ENCODE data around the gene TEAD1.

The TEAD1 gene

DNA sequence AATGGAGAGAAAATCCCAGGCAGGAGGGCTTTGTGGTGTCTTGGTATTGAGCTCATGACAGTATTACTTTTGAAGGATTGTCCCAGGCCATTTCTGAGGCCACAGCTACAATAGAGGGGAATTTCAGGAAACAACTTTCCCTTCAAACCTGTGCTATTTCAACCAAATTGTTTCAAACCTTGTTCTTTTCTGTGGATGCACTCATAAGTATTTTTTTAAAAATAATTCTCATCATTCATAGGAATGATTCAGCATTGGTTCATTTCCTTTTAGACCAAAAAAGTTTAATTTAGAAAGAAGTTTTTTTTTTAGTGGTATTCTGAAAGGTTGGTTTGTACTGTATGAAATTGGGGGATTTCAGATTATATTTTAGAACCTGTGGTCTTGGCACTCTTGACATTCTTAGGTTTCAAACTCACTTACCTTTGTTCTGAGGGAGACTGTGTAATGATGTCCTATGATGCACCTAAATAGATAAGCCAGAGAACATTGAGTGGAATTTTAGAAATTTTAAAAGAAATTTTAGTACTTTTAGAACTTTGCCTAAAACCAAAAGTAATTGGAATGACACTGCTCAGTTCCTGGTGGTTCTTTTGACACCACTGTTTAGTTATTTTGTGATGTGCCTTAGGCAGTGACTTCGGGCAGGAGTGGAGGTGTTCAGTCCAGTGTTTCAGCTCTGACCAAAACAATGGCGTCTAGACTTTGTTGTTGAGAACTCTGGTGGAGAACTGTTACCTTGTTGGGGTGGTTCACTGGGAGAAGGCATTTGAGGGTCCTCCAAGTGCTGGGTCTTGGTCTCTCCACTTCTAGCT, 12.2 kb downstream of the TEAD1 start:
- no peak for DNase-seq (ENCODE audit: low spot score)

DNA sequence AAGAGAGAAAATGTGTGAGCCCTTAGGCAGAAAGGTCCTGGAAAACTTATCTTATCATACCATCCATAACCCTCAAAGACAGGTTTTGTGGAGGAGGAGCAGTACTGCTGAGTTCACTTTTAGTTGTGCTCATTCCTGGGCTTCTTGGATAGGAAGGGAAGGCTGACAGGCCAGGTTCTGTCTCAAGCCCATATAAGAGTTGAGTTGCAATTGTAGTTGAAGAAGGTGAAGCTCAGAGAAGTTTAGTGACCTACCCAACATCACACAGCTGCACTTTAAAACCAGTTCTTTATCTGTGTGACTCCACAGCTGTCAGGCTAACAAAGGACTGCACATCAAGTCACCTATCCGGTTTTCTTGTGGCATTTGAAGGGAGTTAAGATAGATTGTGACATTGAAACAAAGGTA, 13.0 kb downstream of the TEAD1 start:
- no peak for DNase-seq (ENCODE audit: low spot score)

DNA sequence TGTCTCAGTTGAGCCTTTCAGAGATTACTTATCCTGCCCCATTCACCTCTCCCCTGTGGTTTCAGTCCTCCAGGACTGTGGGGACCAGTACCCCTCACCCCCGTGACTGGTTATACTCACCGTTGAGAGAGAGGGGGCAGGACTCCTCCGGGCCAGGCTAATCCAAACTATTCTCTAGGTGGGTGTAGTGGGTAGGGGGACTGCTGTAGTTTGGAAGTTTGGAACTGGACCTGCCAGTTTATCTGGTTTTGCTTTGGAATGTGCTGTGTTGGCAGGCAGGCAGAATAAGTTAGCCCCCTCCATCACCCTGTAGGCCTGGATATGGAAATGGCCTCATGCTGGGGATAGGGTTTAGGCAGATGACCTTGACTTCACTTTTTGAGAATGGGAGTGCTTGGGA, 13.5 kb downstream of the TEAD1 start:
- DNase-seq (ENCODE audit: low spot score) = no peak

DNA sequence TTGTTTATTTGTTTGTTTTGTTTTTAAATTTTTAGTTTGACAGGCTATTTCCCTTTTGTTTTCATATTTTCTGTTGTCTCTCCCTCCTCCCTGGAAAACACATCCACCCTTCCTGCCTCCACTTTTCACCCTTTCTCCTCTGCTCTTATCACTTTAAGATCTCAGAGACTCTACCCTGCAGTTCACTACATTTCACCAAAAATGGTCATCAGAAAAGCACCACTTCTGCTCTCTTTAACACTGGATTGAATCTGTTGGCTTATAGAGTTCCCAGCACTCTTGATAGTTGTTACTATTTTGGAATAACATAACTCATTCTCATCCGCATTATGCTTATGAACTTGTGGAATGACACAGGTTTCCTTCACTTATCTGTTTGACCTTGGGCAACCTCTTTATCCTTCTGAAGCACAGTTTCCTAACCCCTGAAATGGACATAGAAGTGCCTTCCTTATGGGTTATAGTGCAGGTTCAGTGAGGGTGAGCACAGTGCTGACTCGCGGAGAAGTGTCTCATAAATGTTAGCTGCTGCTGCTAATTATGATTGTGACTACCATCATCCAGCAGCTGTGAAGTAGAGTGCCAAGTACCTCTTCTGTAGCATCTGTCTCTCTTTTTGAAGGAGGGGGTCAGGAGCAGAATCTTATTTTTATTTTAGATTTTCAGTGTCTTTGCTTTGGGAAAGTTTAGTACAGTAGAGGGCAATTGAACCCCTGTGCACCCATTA, 15.0 kb downstream of the TEAD1 start:
- no peak for DNase-seq (ENCODE audit: low spot score)

DNA sequence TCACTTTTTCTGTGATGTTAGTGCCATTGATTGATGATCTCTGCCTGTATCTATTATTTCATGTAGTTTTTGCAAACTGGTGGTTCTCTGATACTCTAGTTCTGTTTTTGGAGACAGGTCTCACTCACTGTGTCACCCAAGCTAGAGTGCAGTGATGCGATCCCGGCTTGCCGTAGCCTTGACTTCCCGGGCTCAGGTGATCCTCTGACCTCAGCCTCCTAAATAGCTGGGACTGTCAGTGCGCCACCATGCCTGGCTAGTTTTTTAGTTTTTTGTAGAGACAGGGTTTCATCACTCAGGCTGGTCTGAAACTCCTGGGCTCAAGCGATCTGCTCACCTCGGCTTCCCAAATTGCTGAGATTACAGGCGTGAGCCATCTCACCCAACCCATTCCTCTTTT, 16.4 kb downstream of the TEAD1 start:
- no peak for DNase-seq (ENCODE audit: low spot score)

DNA sequence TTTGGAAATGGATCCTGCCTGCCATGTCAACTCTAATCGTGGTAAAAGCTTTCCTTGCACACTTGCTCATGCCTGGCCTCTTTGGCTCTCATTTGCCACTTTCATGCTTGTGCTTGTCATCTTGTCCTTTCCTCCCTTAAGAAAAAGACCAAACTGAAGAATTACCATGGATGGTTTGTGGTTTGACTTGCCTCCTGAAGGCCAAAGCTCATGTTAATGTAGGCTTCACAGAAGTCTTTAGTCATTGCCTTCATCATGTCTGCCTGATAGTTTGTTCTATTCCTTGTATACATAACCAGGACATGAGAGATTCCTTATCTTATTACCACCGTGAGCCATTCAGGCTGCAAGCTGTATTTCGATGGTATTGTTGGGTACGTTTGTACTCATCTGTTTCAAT, 17.3 kb downstream of the TEAD1 start:
- no peak for DNase-seq (ENCODE audit: low spot score)

DNA sequence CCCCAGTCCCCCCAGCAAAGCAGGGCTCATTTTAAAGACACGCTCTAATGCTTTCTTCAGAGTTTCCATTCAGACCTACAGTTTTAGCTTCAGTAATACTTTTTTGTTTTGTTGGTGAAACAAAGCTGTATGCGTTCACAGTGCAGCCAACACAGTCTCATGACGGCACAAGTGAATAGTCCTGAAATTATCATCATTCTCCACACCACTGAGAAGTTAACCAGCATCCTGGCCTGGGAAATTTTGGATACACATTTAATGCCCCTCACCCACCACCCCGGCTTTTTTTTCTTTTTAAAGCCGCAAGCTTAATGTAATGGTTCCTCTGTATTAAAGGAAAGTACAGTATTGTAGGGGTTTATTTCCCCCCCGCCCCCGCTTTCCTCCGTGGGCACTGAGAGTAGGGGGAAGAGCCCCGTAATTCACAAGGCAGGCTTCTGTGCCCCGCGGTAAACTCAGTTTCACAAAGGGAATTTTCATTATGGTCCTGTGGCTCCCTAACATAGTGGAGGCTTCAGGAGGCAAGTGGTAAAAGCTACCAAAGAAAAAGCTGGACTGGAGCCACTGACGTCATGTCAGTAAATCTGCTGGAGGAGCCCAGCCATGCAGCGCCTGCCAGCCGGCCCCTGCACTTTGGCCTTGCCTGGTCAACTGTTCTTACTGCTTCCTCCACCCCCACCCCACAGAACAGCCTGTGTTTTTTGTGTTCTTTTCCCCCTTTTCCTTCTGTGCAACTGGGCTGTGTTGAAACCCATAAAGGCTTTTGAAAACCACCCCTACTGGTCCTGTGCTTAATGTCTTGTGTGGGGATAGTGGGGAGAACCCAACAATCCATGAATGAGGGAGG, 18.2 kb downstream of the TEAD1 start:
- DNase-seq (ENCODE audit: low spot score) = peak; percentile 82

DNA sequence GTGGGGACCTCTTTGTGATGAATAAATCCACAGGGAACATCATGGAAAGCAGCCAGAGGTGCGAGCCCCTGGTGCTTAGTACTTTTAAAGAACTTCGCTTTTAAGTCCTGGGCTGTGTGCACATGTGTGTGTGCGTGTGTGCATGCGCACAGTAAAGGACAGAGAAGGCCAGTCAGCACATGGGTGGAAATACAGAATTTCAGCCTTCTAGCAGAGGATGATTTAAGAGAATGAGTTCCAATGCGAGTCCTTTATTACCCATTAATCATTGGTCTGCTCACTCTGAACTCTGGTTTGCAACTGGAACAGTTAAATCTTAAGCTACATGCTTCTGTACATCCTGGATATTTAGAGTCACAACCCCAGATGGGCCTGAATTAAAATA, 18.9 kb downstream of the TEAD1 start:
- DNase-seq (ENCODE audit: low spot score) = no peak

DNA sequence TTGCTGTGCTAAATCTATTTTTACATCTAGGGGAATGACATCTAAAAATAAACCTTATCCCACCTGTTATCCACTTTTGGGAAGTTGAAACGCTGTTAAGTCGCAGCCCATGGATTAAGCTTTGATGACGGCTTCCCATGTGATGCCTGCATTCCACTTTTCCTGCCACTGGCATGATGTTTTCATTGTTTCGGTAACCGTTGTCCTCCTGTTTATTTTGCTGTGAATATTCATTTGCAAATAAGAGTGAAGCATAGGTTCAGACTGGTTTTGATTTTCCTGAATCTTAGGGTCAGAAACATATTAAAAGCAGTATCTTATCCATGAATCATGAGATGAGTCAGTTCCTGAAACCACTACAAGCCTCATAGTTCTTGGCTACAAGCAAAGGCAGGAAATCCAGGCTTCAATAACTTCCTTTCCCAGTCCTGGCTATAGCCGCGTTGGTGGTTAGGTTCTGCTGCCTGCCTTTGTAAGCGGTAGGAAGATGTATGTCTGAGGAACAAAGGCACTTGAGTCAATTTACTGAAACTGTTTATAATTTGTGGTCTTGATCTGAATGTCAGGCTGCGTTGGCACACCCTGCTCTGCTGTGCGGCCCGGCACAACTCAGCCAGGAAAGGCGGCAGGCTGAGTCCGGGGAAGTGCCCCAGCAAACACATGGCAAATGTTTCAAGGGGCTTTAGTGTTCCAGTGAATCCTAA, 19.4 kb downstream of the TEAD1 start:
- peak; percentile 64 for DNase-seq (ENCODE audit: low spot score)

DNA sequence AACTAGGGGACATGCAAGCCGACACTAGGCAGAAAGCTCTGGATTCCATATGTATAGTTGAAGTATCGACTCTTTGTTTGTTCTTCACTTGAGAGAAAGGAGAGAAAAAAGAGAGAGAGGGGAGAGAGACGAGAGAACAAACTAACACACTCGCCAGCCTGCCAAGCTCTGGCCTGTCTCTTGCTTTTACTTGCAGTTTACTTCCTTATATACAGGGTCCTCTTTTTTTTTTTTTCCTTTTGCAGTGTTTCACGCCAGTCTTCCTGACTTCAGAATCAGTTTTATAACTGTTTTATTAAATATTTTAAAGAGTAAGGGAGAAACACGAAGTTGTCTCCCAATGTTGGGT, 19.9 kb downstream of the TEAD1 start:
- peak; percentile 32 for DNase-seq (ENCODE audit: low spot score)

DNA sequence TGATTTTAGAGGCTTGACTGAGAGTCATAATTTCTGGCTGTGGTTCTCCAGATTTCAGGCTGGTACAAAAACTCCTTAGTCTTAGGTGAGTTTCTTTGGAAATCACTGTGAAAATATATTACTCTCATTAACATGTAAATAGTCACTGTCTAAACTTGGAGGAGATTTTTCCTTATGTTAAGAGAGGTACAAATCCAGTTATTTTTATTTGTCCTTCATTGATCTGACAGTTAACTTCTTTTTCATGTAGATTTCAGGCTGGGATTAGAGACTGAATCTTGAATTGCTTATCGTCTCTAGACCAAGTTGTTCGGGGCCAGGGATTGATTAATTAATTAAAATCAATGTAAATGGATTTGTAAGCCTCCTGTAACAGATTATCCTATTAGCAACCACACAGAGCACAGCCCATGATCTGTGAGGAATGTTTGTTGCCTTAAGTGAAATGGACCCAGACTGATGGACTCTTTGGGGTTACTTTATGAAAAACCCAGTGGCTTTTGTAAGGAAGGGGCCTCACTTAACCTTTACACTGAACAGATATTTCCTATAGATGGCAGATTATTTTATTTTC, 21.1 kb downstream of the TEAD1 start:
- no peak for DNase-seq (ENCODE audit: low spot score)

DNA sequence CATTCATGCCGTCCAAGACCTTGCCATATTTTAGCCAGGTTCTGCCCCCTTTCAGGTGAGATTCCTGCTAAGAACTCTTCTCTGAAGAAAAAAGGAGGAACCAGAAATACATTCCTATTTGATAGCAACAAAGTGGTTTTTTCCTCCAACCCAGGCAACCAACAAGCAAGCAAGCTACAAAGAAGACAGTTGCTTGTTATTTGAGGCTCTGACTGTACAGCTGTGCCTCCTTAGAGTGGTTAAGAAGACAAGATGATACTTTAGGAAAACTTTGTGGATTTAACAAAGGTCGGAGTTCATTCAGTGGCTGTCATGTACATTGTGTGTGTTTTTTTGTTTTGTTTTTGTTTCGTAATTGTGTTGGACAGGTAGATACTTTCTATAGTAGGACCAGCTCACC, 21.7 kb downstream of the TEAD1 start:
- DNase-seq (ENCODE audit: low spot score) = no peak

DNA sequence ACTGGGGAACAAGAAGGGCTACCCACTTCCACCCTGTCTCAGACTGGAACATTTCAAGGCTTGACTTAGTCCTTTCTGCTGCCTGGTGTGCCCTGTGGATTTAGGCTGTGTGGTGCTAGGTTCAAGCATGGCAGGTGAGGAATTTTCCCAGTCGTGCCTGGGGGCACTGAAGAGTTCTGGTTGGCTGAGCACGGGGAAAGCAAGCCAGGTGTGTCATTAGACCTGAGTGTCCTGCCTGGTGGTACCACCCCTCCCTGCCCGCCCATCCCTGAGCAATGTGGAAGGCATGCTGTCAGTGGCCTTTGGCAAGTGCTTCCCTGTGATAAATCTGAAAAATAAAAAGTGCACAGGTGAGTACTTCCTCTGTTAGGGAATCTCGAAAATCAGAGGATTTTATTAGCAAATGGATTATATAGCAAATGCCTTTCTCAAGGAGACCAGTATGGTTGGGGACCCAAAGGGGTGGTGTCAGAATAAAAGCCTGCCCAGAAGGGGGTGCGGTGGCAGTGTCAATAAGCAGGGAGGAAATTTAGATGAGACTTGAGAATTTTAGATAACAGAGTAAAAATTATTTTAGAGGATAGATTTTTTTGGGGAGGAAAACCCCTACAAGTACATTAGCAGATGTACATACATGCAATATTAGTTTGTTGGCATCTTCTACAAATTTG, 22.8 kb downstream of the TEAD1 start:
- DNase-seq (ENCODE audit: low spot score) = no peak

DNA sequence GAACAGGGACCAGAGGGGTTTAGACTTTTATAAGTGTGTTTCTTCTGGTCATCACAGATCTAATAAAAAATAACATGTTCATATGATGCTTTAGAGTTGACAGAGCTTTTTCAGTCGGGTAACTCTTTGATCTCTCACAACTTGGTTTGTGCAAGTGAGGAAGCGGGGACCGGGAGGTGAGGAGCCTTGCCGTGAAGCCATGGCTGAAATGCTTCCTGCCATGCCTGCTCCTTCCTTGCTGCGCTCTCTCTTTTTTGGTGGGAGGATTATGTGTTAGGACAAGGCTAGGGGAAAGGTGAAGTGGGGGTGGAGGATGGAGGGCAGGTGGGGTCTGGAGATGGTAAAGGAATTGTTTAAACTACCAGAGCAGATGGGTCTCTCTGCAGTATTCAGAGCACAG, 23.8 kb downstream of the TEAD1 start:
- no peak for DNase-seq (ENCODE audit: low spot score)

DNA sequence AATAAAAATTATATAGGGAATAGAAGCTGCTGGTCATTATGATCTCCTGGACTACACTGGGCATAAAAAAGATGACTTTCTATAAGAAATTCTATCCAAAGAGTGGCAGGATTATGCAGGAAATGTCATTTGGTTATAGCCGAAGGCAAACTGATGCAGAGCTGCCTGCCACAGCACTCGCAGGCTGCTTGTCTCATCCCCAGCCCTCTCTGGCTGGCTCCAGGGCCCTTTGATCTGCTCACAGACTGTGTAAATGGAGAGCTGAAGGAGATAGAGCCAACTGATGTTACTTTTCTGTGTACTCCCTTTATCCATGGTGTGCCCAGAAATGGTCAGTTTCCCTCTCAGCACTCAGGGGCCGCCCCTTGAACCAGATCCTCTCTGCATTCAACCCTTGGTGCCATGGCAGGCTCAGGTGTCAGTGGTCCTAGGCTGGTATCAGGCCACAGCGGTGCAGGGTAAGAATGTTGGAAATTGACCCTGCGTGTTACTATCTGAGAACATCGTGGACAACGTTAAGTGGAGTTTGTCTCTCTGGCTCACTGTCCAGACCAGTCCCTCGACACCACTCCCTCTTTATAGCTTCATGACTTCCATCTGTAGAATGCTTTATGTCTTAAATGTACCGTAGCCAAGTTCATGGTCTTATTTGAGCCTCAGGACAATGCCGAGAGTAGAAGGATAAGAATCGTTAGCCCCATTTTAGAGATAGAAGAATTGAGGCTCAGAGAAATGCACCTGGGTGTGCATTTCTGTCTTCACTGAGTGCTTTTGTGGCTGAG, 27.8 kb downstream of the TEAD1 start:
- no peak for DNase-seq (ENCODE audit: low spot score)

DNA sequence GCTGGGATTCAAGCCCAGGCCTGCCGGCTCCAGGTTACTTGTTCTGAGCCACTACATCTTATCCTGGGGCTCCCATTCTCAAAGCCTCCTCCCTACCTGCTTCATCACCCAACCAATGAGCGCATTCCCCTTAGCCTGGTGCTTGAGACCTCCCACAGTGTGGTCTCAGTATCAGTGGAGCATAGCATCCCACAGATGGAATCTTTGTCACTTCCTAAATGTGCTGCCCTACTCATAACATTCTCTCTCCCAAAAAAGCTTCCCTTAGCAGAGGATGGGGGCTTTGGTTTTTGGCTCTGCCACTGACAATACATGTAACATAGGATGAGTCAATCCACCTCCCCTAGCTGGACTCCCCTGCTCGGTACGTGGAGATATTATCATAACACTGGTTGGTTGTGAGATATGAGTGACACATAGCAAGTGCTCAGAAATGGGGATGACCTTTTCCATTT, 28.8 kb downstream of the TEAD1 start:
- no peak for DNase-seq (ENCODE audit: low spot score)

DNA sequence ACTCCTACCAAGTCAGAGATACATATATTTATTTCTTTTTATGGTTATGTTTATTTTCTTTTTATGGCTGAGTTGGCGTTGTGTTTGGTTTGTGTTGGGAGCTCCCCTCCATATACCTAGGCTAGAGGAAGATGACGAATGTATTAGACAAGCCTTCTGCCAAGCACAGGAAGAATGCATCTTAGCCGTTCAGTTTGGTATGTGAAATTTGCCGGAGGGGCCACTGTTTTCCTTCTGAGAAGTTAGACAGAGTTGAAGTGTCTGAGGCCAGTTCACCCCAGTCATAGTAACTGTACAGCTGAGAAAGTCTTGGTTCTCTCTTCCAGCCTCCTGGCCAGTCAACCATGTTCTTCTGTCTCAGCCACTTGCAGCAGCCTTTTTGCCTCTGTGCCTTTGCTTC, 29.8 kb downstream of the TEAD1 start:
- DNase-seq (ENCODE audit: low spot score) = no peak

DNA sequence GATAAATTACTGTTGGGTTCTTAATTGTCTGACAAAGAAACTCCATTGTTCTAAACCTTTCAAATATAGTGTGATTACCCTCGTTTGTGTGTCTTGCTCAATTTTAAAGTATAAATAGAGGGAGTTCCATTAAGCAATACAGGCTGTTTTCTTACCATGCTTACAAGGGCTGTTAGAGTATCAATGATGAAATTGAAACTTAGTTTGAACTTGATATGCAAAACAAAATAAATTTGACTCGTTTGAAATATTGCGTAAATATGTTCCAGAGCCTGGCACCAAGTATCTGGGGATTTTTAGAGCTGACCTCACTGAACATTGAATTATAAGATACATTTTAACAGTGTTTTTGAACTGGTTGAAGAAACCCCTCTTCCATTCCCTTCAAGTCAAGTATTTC, 31.7 kb downstream of the TEAD1 start:
- no peak for DNase-seq (ENCODE audit: low spot score)

DNA sequence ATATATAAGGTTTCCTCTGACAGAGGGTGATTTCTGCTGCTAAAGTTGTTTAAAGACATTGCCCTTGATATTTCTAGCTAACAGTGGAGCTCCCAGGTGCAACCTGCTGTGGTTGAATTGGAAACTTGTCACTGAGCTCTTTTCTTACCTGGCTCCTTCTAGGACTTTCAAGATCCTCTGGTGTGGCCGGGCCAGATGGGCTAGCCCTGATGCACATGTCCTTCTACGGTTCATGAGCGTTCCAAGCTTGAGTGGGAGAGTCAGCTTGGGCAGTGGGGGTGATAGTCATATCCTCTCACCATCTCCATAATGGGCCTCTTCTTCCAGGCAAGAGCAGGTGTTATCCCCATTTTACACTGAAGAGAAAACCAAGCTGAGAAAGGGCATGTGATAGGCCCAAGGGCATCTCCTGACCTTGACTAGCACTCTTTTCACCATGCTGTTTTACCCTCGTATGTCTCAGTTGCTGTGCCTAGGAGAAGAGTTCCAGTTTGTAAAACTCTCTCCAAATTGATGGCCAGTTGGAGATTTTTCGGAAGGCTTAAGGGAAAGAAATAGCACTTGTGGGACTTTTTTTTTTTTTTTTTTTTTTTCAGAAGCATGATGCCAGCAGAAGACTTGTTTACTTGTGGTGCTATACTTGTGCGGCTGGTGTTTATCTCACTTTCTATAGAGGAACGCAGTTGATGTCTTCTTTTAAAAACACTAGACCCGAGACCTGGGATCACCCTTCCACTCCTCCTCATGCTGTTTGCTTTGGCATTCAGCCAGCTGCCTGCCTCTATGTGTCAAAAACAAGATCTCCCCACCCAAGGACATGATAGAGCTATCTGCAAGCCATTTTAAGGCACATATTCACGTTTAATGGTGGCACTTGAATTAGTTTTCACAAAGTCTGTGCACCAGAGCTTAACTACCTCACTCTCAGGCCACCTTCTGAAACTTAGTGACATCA, 32.6 kb downstream of the TEAD1 start:
- no peak for DNase-seq (ENCODE audit: low spot score)

All from pons (tissue), 1 donor.